Left lung (tissue), 10 donors: ENCODE measurements around the gene MATN1. TPM values are rescaled to one million over a fixed set of nuclear protein-coding genes. Genes with fewer than 3 reads are reported as not detected.

ENCODE experiments used
- ATAC-seq: fragments of 200-7000 bp; cut with Tn5 transposase; one replicate; pipeline ENCODE4 v1.9.1; 2020; ENCODE audit warnings: moderate library complexity
- DNase-seq, 4 donors: peaks; one replicate each; pipeline ENCODE4 v3.0.0-alpha.2; 2013 to 2020
- H3K27ac ChIP-seq, 2 donors: fragments of 200-600 bp; sonication (generic) in 1 of 2; one replicate each; pipeline versions ENCODE4 v1.5.0 to v1.8.0; 2020 to 2021
- H3K27me3 ChIP-seq, 2 donors: fragments of 200-600 bp; sonication (generic) in 1 of 2; one replicate each; pipeline versions ENCODE4 v1.5.0 to v1.8.0; 2020 to 2021
- H3K36me3 ChIP-seq, 2 donors: fragments of 200-600 bp; sonication (generic) in 1 of 2; one replicate each; pipeline versions ENCODE4 v1.5.0 to v1.8.0; 2020 to 2021
- H3K4me1 ChIP-seq, 2 donors: fragments of 200-600 bp; one replicate each; pipeline ENCODE4 v1.8.0; 2021
- H3K4me3 ChIP-seq, 2 donors: fragments of 200-600 bp; sonication (generic) in 1 of 2; one replicate each; pipeline versions ENCODE4 v1.5.0 to v1.8.0; 2020 to 2021; ENCODE audit warnings: mild to moderate bottlenecking in 1 of 2
- H3K9me3 ChIP-seq, 2 donors: fragments of 200-600 bp; sonication (generic) in 1 of 2; one replicate each; pipeline versions ENCODE4 v1.5.0 to v1.8.0; 2020 to 2021
- intact Hi-C, 2 donors: fragments of 100-400 bp; cut with DNase I; formaldehyde crosslinking; loops; one replicate each; pipeline versions ENCODE4 v1.11.2 to v1.14.2; 2022
- polyA plus RNA-seq, 6 donors: library from polyadenylated mRNA; unstranded; fragments of 120-200 nt; gene quantifications; one replicate each; pipeline ENCODE4 v1.2.1, GENCODE V29; 2013; ENCODE audit not compliant: insufficient read length in 6 of 6
- total RNA-seq, 2 donors: library from RNA; stranded (reverse); fragmentation: NEBNext Ultra II Directional; extraction: Animal tissue kit (Norgen Biotek cat#: 25700); gene quantifications; one replicate each; pipeline ENCODE4 v1.2.1, GENCODE V29; 2021
- TF ChIP-seq, protein P1 (sequence below), 2 donors: fragments of 200-600 bp; sonication (generic) in 1 of 2; IDR thresholded peaks; one replicate each; pipeline versions ENCODE4 v1.5.0 to v1.8.0; 2021; ENCODE audit warnings: antibody characterized with exemption in 2 of 2
- donor health status: DM: no; HTN: yes; CAD: no.
- donor health status: DM: no; HTN: no; CAD: no.

Gene MATN1
- total and polyA plus RNA-seq, 8 donors: 0.08 to 1.1 (median 0.43) TPM; not detected in 1

DNA sequence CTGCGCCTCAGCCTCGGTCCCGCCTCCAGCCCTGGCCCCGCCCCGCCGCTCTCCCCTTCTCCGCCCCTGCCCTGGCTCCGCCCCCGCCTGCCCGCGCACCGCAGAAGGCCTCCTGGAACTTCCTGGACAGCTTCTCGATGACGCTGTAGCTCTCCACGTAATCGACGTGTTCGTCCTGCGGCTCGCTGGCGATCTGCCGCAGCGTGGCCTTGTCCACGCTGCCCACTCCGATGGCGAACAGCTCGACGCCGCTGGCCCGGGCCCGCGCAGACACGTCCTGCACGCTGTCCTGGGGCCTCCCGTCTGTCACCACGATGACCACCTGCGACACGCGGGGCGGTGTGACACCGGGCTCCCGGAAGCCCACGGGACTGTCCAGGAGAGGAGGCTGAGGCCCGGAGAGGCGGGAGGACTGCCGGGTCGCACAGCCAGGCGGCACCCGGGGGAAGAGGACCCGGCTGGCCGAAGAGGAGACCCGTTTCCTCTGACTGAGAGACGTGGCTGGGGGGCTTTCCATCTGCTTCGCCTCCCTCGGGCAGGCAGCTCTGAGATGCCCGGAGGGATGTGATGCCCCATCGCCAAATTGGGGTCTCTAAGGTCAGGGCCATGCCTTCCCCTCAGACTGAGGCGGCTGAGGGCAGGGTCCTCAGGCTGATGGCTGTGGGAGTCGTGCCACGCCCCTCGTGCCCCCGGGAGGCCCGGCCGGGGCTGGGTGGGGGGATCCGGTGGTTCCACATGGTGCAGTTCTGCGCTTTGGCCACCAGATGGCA, 4.6 kb downstream of the MATN1 start:
- TF ChIP-seq, protein P1, sequence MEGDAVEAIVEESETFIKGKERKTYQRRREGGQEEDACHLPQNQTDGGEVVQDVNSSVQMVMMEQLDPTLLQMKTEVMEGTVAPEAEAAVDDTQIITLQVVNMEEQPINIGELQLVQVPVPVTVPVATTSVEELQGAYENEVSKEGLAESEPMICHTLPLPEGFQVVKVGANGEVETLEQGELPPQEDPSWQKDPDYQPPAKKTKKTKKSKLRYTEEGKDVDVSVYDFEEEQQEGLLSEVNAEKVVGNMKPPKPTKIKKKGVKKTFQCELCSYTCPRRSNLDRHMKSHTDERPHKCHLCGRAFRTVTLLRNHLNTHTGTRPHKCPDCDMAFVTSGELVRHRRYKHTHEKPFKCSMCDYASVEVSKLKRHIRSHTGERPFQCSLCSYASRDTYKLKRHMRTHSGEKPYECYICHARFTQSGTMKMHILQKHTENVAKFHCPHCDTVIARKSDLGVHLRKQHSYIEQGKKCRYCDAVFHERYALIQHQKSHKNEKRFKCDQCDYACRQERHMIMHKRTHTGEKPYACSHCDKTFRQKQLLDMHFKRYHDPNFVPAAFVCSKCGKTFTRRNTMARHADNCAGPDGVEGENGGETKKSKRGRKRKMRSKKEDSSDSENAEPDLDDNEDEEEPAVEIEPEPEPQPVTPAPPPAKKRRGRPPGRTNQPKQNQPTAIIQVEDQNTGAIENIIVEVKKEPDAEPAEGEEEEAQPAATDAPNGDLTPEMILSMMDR (IDR thresholded peaks at IDR 0.05): peak; percentile 98 to 100
- peaks cover 0 to 18% of the 10 kb centered on the region in 2 donors for H3K4me1 ChIP-seq
- peaks cover 0 to 10% of the 10 kb centered on the region in 2 donors for H3K9me3 ChIP-seq
- intact Hi-C loops: loop anchor here in 1 of 2 donors (2.0 kb wide), 1 partner anchor 60 kb away; no protein-coding TSS in a partner anchor
- peak overlapping the region; percentile 97 to 98 for H3K27ac ChIP-seq
- H3K4me3 ChIP-seq: peak overlapping the region; percentile 47 to 63
- no peaks in the 10 kb centered on the region for H3K27me3 ChIP-seq
- DNase-seq (peak; percentile 85 to 94 (median 91)), ATAC-seq (peak; percentile 85)
- H3K36me3 ChIP-seq: no peaks in the 10 kb centered on the region

DNA sequence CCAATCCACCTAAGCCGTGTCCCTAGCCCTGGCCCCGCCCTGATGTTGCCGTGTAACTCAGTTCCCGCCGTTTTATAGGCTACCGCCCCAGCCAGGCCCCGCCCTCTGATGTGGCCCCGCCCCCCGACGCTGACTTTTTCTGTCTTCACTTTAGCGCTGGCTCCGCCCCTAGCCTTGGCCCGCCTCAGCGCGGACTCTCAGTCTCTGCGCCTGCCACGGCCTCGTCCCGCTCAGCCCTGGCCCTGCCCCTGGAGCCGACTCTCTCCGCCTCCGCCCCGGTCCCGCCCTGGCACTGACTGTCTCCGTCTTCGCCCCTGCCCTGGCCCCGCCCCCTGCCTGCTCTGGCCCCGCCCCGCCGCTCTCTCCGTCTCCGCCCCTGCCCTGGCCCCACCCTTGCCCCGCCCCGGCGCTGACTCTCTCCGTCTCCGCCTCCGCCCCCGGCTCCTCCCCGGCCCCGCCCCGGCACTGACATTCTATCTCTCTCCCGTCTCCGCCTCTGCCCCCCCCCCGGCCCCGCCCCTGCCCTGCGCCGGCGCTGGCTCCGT, 5.2 kb downstream of the MATN1 start:
- Histone ChIP-seq H3K27ac (peak overlapping the region; percentile 40 to 97), H3K4me3 (peak overlapping the region; percentile 17 to 63), H3K27me3 (no peaks in the 10 kb centered on the region), H3K36me3 (no peaks in the 10 kb centered on the region), H3K4me1 (peaks cover 0 to 18% of the 10 kb centered on the region in 2 donors), H3K9me3 (peaks cover 0 to 10% of the 10 kb centered on the region in 2 donors)
- intact Hi-C loops: loop anchor here in 1 of 2 donors (2.0 kb wide), 1 partner anchor 61 kb away; no protein-coding TSS in a partner anchor
- TF ChIP-seq, protein P1 (IDR thresholded peaks at IDR 0.05): no peak
- peak; percentile 83 for ATAC-seq
- peak; percentile 90 to 100 (median 99) for DNase-seq

DNA sequence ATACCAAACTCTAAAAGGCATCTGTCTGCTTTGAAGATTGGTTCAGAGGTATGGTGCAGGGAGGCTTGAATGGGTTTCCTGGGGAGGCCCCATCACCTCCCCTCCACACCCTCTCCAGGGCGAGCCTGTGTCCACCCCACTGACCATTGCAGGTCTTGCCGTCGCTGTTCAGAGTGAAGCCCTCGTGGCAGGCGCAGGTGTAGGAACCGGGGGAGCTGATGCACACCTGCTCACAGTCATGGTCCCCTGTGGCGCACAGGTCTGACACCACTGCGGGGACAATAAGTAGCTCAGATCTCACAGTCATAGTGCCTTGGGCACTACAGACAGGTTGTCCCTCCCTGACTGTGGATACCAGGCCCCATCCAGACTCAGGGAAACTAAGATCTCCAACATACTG, 6.7 kb downstream of the MATN1 start:
- Histone ChIP-seq H3K27me3 (peaks cover 0 to 11% of the 10 kb centered on the region in 2 donors), H3K9me3 (peaks cover 0 to 10% of the 10 kb centered on the region in 2 donors), H3K27ac (no peak overlapping the region), H3K4me1 (peaks cover 0 to 18% of the 10 kb centered on the region in 2 donors), H3K4me3 (no peak overlapping the region), H3K36me3 (no peaks in the 10 kb centered on the region)
- TF ChIP-seq, protein P1 (IDR thresholded peaks at IDR 0.05): no peak
- ATAC-seq: no peak
- DNase-seq: no peak
- intact Hi-C loops: no loop called here

DNA sequence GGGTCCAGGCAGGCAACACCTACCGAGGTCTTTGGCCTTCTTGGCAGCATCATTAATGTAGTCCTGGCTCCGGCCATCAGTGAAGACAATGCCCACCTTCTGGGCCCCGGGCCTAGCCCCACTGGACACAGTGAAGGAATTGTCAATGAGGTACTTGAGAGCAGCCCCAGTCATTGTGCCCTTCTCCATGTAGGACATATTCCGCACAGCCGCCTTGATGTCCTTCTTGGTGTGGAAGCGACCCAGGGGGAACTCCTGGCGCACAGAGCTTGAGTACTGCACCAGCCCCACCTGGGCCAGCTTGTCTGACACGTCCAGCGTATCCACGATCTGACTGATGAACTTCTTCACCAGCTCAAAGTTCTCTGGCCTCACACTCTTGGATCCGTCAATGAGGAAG, 7.5 kb downstream of the MATN1 start:
- Histone ChIP-seq H3K27ac (no peak overlapping the region), H3K36me3 (no peaks in the 10 kb centered on the region), H3K4me1 (peaks cover 0 to 18% of the 10 kb centered on the region in 2 donors), H3K27me3 (peaks cover 0 to 19% of the 10 kb centered on the region in 2 donors), H3K4me3 (no peak overlapping the region), H3K9me3 (peaks cover 0 to 10% of the 10 kb centered on the region in 2 donors)
- intact Hi-C loops: no loop called here
- TF ChIP-seq, protein P1 (IDR thresholded peaks at IDR 0.05): no peak
- DNase-seq (no peak), ATAC-seq (no peak)

DNA sequence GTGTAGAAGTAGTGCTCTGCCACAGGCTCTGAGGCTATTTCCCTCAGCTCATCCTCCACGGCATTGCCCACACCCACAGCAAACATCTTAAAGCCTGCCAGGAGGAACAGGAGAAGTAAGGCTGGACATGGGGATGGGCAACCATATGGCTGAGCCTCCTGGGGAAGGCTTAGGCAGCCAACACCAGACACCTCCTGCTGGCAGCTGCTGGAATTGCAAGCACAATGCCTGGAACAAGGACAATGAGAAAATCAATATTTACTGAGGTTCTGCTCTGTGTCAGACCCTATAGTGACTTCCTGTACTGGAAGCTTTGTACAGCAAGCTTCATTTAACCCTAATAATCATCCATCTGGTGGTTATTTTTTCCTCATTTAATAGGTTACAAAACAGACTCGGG, 8.2 kb downstream of the MATN1 start:
- ATAC-seq: no peak
- Histone ChIP-seq H3K4me3 (no peak overlapping the region), H3K4me1 (peaks cover 0 to 18% of the 10 kb centered on the region in 2 donors), H3K9me3 (peaks cover 0 to 10% of the 10 kb centered on the region in 2 donors), H3K36me3 (no peaks in the 10 kb centered on the region), H3K27ac (no peak overlapping the region), H3K27me3 (peaks cover 0 to 19% of the 10 kb centered on the region in 2 donors)
- TF ChIP-seq, protein P1 (IDR thresholded peaks at IDR 0.05): peak in 1 of 2 donors; percentile 29
- DNase-seq: no peak
- intact Hi-C loops: no loop called here
